ENCODE data around the gene ST3GAL3. TPM values are rescaled to one million over a fixed set of nuclear protein-coding genes. Genes with fewer than 3 reads are reported as not detected.

ST3GAL3 gene
- polyA plus RNA-seq, 1 of the 3 experiments (the other 2 are of a cell fraction), result 20.6 TPM

DNA sequence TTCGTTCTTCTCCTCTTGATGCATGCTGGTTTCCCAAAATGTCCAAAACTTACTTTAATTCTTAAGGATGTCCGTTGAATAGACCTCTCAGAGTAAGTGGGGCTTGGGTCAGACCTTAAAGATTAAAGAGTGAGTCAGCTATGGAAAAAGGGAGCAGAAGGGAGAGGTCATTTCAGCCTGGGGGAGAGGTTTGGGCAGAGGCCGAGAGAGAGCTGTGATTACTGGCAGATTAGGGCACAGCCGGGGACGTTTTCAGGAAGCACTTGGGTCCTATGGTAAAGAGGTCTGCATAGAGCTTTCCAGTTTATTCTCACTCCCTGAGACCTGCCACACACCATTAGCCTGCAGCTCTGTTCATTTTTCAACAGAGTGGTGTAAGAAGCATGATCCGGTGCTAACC, 14.0 kb upstream of the ST3GAL3 start:
- Histone ChIP-seq H3K4me2 (no peak overlapping the region), H3K27me3 (ENCODE audit: insufficient read depth) (no peaks in the 10 kb centered on the region), H3K79me2 (ENCODE audit: insufficient read depth) (no peaks in the 10 kb centered on the region), H3K36me3 (replicated peaks in 1 of 2; ENCODE audit: control insufficient read depth in 1 of 2, insufficient read depth in 2 of 2, low read length in 1 of 2) (peaks cover 82 to 100% of the 10 kb centered on the region in 2 experiments), H3K4me3 (ENCODE audit: low read depth in 2 of 2, low read length in 1 of 2) (no peak overlapping the region), H3K9me2 (no peaks in the 10 kb centered on the region), H2AFZ (ENCODE audit: low read depth) (no peak overlapping the region), H4K20me1 (ENCODE audit: insufficient read depth) (peaks cover 11% of the 10 kb centered on the region), H3K9me3 (no peaks in the 10 kb centered on the region), H3F3A (replicated peaks; ENCODE audit: insufficient read depth) (peaks cover 1% of the 10 kb centered on the region), H3K4me1 (ENCODE audit: control insufficient read depth in 1 of 2, insufficient read depth in 2 of 2, low read depth in 1 of 2, low read length in 1 of 2) (peaks cover 0 to 5% of the 10 kb centered on the region in 2 experiments; a peak in 1 of 4 replicates), H3K9ac (no peak overlapping the region), H3K27ac (ENCODE audit: low read depth in 2 of 2, low read length in 1 of 2) (no peak overlapping the region)
- ChIA-PET POLR2A (no interaction called here), CTCF (no interaction called here)
- WGBS (ENCODE audit: low lambda C conversion rate), result 89% methylated on average over 4 of the region's 6 CpGs
- no peak for TF ChIP-seq EP300 (IDR thresholded peaks at IDR 0.05; ENCODE audit: borderline replicate concordance in 1 of 2, low read depth in 1 of 2, low read length in 1 of 2)
- TF ChIP-seq, protein P1, sequence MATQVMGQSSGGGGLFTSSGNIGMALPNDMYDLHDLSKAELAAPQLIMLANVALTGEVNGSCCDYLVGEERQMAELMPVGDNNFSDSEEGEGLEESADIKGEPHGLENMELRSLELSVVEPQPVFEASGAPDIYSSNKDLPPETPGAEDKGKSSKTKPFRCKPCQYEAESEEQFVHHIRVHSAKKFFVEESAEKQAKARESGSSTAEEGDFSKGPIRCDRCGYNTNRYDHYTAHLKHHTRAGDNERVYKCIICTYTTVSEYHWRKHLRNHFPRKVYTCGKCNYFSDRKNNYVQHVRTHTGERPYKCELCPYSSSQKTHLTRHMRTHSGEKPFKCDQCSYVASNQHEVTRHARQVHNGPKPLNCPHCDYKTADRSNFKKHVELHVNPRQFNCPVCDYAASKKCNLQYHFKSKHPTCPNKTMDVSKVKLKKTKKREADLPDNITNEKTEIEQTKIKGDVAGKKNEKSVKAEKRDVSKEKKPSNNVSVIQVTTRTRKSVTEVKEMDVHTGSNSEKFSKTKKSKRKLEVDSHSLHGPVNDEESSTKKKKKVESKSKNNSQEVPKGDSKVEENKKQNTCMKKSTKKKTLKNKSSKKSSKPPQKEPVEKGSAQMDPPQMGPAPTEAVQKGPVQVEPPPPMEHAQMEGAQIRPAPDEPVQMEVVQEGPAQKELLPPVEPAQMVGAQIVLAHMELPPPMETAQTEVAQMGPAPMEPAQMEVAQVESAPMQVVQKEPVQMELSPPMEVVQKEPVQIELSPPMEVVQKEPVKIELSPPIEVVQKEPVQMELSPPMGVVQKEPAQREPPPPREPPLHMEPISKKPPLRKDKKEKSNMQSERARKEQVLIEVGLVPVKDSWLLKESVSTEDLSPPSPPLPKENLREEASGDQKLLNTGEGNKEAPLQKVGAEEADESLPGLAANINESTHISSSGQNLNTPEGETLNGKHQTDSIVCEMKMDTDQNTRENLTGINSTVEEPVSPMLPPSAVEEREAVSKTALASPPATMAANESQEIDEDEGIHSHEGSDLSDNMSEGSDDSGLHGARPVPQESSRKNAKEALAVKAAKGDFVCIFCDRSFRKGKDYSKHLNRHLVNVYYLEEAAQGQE (IDR thresholded peaks at IDR 0.05; ENCODE audit: low read depth, low read length), result no peak
- TF ChIP-seq, protein P2, sequence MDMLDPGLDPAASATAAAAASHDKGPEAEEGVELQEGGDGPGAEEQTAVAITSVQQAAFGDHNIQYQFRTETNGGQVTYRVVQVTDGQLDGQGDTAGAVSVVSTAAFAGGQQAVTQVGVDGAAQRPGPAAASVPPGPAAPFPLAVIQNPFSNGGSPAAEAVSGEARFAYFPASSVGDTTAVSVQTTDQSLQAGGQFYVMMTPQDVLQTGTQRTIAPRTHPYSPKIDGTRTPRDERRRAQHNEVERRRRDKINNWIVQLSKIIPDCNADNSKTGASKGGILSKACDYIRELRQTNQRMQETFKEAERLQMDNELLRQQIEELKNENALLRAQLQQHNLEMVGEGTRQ (IDR thresholded peaks at IDR 0.05; ENCODE audit: borderline replicate concordance, low read depth, low read length), result no peak
- TF ChIP-seq GABPA (IDR thresholded peaks at IDR 0.05; ENCODE audit: low read depth), result no peak
- TF ChIP-seq FOXJ3 (CRISPR knock-in tag; IDR thresholded peaks at IDR 0.05), result no peak
- TF ChIP-seq, protein P3, sequence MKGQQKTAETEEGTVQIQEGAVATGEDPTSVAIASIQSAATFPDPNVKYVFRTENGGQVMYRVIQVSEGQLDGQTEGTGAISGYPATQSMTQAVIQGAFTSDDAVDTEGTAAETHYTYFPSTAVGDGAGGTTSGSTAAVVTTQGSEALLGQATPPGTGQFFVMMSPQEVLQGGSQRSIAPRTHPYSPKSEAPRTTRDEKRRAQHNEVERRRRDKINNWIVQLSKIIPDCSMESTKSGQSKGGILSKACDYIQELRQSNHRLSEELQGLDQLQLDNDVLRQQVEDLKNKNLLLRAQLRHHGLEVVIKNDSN (IDR thresholded peaks at IDR 0.05; ENCODE audit: borderline replicate concordance, low read depth), result no peak
- no peak for TF ChIP-seq NRF1 (IDR thresholded peaks at IDR 0.05; ENCODE audit: low read depth, low read length)
- no peak for DNase-seq

DNA sequence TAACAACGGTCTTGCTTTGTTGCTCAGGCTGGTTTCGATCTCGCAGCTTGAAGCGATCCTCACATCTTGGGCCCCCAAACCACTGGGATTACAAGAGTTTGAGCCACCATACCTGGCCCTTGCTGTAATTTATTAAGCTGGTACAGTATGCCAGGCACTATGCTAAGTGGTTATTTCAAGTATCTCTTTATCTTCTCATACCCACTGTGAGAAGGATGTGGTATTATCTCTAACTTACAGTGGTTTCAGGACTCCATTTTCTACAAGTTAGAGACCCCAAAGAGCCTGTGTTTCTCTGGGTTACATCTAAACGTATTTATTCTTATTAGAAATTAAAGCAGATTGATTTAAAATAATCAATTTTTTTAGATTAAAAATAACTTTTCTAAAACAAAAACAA, 8.1 kb upstream of the ST3GAL3 start:
- Histone ChIP-seq H3K27ac (ENCODE audit: low read depth in 2 of 2, low read length in 1 of 2) (no peak overlapping the region), H3K79me2 (ENCODE audit: insufficient read depth) (no peaks in the 10 kb centered on the region), H3K4me3 (ENCODE audit: low read depth in 2 of 2, low read length in 1 of 2) (no peak overlapping the region), H3K36me3 (replicated peaks in 1 of 2; ENCODE audit: control insufficient read depth in 1 of 2, insufficient read depth in 2 of 2, low read length in 1 of 2) (peaks cover 72 to 76% of the 10 kb centered on the region in 2 experiments), H3K27me3 (ENCODE audit: insufficient read depth) (no peaks in the 10 kb centered on the region), H3K4me1 (ENCODE audit: control insufficient read depth in 1 of 2, insufficient read depth in 2 of 2, low read depth in 1 of 2, low read length in 1 of 2) (peaks cover 0 to 5% of the 10 kb centered on the region in 2 experiments; a peak in 1 of 4 replicates), H4K20me1 (ENCODE audit: insufficient read depth) (no peaks in the 10 kb centered on the region), H3F3A (replicated peaks; ENCODE audit: insufficient read depth) (no peaks in the 10 kb centered on the region), H2AFZ (ENCODE audit: low read depth) (no peak overlapping the region), H3K9ac (no peak overlapping the region), H3K9me3 (no peaks in the 10 kb centered on the region), H3K9me2 (no peaks in the 10 kb centered on the region), H3K4me2 (no peak overlapping the region)
- ChIA-PET CTCF (no interaction called here), POLR2A (no interaction called here)
- WGBS (ENCODE audit: low lambda C conversion rate), result 98% methylated on average over 5 of the region's 5 CpGs
- no peak for DNase-seq
- TF ChIP-seq, protein P4, sequence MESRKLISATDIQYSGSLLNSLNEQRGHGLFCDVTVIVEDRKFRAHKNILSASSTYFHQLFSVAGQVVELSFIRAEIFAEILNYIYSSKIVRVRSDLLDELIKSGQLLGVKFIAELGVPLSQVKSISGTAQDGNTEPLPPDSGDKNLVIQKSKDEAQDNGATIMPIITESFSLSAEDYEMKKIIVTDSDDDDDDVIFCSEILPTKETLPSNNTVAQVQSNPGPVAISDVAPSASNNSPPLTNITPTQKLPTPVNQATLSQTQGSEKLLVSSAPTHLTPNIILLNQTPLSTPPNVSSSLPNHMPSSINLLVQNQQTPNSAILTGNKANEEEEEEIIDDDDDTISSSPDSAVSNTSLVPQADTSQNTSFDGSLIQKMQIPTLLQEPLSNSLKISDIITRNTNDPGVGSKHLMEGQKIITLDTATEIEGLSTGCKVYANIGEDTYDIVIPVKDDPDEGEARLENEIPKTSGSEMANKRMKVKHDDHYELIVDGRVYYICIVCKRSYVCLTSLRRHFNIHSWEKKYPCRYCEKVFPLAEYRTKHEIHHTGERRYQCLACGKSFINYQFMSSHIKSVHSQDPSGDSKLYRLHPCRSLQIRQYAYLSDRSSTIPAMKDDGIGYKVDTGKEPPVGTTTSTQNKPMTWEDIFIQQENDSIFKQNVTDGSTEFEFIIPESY (IDR thresholded peaks at IDR 0.05; ENCODE audit: borderline replicate concordance, low read depth), result no peak
- TF ChIP-seq ELF1 (IDR thresholded peaks at IDR 0.05) (no peak), FOSL2 (IDR thresholded peaks at IDR 0.05; ENCODE audit: borderline replicate concordance, low read depth) (no peak), FOXJ3 (CRISPR knock-in tag; IDR thresholded peaks at IDR 0.05) (no peak), EZH2phosphoT487 (IDR thresholded peaks at IDR 0.05; ENCODE audit: borderline replicate concordance, low read depth) (no peak), RXRA (IDR thresholded peaks at IDR 0.05; ENCODE audit: borderline replicate concordance, low read depth) (no peak), YY1 (IDR thresholded peaks at IDR 0.05; ENCODE audit: low read depth) (no peak)
- TF ChIP-seq, protein P1 (IDR thresholded peaks at IDR 0.05; ENCODE audit: low read depth, low read length), result no peak

Measured in SK-N-SH (cell line).